AG04449 (cell line): ENCODE results near the gene ALOX15B.

Experiments
- CTCF ChIA-PET: fragments of 350-600 bp; formaldehyde crosslinking; extraction: SDS; loops from one replicate; lab custom pipeline; 2021; ENCODE audit warnings: antibody characterized with exemption; lab: Yijun Ruan, JAX
- POLR2A ChIA-PET: fragments of 400-600, 350-600 bp; formaldehyde crosslinking; extraction: SDS; loops from one replicate; lab custom pipeline; 2020; ENCODE audit warnings: antibody characterized with exemption, inconsistent platforms; lab: Yijun Ruan, JAX
- DNase-seq: peaks from one replicate; pipeline ENCODE4 v3.0.0-alpha.2; 2010; ENCODE audit warnings: low read depth, low spot score
- H3K4me3 ChIP-seq: 2 replicates; pipeline ENCODE4 v1.5.1; 2011; ENCODE audit warnings: low read depth, mild to moderate bottlenecking, control low read depth, low read length
- TF ChIP-seq, protein P1 (sequence below): IDR thresholded peaks from one replicate; pipeline ENCODE4 v1.5.1; 2011; ENCODE audit warnings: mild to moderate bottlenecking, moderate library complexity, low read length, control low read depth, inconsistent platforms; ENCODE audit not compliant: insufficient read depth; ENCODE audit errors: missing control alignments

ALOX15B gene

GRCh38 chr17:8004899-8005298 lies 34.0 kb upstream of the ALOX15B start:
- no peak for DNase-seq
- H3K4me3 ChIP-seq, result no peak overlapping the region
- TF ChIP-seq, protein P1, sequence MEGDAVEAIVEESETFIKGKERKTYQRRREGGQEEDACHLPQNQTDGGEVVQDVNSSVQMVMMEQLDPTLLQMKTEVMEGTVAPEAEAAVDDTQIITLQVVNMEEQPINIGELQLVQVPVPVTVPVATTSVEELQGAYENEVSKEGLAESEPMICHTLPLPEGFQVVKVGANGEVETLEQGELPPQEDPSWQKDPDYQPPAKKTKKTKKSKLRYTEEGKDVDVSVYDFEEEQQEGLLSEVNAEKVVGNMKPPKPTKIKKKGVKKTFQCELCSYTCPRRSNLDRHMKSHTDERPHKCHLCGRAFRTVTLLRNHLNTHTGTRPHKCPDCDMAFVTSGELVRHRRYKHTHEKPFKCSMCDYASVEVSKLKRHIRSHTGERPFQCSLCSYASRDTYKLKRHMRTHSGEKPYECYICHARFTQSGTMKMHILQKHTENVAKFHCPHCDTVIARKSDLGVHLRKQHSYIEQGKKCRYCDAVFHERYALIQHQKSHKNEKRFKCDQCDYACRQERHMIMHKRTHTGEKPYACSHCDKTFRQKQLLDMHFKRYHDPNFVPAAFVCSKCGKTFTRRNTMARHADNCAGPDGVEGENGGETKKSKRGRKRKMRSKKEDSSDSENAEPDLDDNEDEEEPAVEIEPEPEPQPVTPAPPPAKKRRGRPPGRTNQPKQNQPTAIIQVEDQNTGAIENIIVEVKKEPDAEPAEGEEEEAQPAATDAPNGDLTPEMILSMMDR, result no peak
- ChIA-PET CTCF (interaction anchor here (0.8 to 5.3 kb wide), 8 partner anchors 8 to 261 kb away, joined by 3 to 109 read pairs (median 5); no protein-coding TSS in a partner anchor), POLR2A (no interaction called here)

GRCh38 chr17:8005357-8005756 lies 33.5 kb upstream of the ALOX15B start:
- DNase-seq, result no peak
- no peak overlapping the region for H3K4me3 ChIP-seq
- CTCF ChIA-PET, result interaction anchor here (0.8 to 5.3 kb wide), 8 partner anchors 8 to 262 kb away, joined by 3 to 109 read pairs (median 5); no protein-coding TSS in a partner anchor
- TF ChIP-seq, protein P1, result no peak
- POLR2A ChIA-PET, result interaction anchor here (0.7 kb wide), 1 partner anchor 8 kb away, joined by 4 read pairs; no protein-coding TSS in a partner anchor

GRCh38 chr17:8005967-8006730 lies 32.7 kb upstream of the ALOX15B start:
- CTCF ChIA-PET, result interaction anchor here (1.0 to 5.3 kb wide), 6 partner anchors 9 to 87 kb away, joined by 3 to 109 read pairs (median 5); no protein-coding TSS in a partner anchor
- TF ChIP-seq, protein P1, result no peak
- no peak overlapping the region for H3K4me3 ChIP-seq

GRCh38 chr17:8006836-8007680 lies 31.8 kb upstream of the ALOX15B start:
- CTCF ChIA-PET, result interaction anchor here (1.0 to 1.3 kb wide), 3 partner anchors 10 to 86 kb away, joined by 3 to 4 read pairs (median 3); no protein-coding TSS in a partner anchor
- POLR2A ChIA-PET, result no interaction called here
- TF ChIP-seq, protein P1, result no peak
- H3K4me3 ChIP-seq, result no peak overlapping the region
- no peak for DNase-seq

More at GRCh38 chr17:8005967-8006730, 32.7 kb upstream of the ALOX15B start:
- POLR2A ChIA-PET, result interaction anchor here (0.7 kb wide), 1 partner anchor 9 kb away, joined by 4 read pairs; no protein-coding TSS in a partner anchor
- DNase-seq, result no peak

DNA sequence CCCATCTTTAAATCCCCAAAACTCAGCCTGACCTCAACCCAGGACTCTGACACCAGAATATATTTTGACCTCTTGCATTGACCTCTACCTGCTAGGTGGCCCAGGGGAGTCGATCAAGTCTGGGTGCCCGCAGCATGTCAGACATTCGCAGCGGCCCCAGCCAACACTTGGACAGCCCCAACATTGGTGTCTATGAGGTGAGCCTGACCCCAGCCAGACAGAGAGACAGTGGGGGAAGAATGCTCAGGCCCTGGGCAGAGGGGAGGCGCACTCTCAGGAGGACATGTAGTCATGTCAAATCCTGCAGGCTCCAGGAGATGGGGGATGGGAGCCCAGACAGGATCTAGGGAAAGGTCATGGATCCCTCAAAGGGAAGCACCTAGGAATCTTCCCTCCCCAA lies 31.0 kb upstream of the ALOX15B start:
- TF ChIP-seq, protein P1, result no peak
- ChIA-PET CTCF (interaction anchor here (1.1 to 5.6 kb wide), 3 partner anchors 9 to 16 kb away, joined by 3 to 34 read pairs (median 4); no protein-coding TSS in a partner anchor), POLR2A (no interaction called here)
- no peak overlapping the region for H3K4me3 ChIP-seq
- DNase-seq, result no peak
